GM04503 (cell line): Measurements from ENCODE around the gene TULP4.

Experiments
- DNase-seq: peaks from one replicate; pipeline ENCODE4 v3.0.0-alpha.2; 2012; ENCODE audit warnings: low read depth

TULP4 gene, protein sequence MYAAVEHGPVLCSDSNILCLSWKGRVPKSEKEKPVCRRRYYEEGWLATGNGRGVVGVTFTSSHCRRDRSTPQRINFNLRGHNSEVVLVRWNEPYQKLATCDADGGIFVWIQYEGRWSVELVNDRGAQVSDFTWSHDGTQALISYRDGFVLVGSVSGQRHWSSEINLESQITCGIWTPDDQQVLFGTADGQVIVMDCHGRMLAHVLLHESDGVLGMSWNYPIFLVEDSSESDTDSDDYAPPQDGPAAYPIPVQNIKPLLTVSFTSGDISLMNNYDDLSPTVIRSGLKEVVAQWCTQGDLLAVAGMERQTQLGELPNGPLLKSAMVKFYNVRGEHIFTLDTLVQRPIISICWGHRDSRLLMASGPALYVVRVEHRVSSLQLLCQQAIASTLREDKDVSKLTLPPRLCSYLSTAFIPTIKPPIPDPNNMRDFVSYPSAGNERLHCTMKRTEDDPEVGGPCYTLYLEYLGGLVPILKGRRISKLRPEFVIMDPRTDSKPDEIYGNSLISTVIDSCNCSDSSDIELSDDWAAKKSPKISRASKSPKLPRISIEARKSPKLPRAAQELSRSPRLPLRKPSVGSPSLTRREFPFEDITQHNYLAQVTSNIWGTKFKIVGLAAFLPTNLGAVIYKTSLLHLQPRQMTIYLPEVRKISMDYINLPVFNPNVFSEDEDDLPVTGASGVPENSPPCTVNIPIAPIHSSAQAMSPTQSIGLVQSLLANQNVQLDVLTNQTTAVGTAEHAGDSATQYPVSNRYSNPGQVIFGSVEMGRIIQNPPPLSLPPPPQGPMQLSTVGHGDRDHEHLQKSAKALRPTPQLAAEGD (N-terminal part only)

DNA sequence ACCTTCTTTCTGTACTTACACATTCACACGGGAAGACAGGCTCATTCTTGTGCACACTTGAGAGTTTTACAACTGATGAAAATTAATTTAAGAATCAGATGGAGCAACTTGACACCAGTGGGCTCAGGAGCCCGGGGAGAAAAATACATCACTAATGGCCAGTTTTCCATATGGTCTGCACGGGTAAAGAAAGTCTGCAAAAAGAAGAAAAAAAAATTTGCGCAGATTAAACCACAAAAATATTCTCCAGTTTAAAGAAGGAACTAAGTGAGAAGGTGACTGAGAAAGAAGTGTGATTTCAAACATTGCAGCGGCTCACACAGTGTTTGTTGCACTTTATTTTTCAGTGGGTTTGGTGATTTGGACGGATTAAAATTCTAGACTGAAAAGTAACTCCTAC is at the start of gene TULP4:
TULP4 (plus strand) TSS at position 301 of the 400 bp plus-strand sequence. CDS start 1,552 bp downstream, outside the sequence.
- no peak for DNase-seq

DNA sequence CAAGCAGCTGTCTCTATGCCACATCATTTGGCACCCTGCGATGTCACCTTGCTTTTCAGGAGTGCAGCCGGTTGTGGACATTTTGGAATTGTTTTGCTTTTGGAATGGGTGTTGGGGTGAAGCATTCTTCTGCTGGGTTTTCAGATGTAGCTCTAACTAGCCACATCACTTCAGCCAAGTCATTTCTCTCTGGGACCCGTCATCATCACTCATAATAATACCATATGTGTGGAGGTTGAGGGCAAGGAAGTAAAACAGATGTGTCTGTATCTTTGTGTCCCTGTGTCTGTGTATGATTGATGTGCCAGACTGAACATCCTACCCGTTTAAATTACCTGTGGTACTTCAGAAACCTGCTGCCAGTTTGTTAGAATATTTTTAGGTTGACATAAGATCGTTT is 49.5 kb upstream of the TULP4 start:
- no peak for DNase-seq

DNA sequence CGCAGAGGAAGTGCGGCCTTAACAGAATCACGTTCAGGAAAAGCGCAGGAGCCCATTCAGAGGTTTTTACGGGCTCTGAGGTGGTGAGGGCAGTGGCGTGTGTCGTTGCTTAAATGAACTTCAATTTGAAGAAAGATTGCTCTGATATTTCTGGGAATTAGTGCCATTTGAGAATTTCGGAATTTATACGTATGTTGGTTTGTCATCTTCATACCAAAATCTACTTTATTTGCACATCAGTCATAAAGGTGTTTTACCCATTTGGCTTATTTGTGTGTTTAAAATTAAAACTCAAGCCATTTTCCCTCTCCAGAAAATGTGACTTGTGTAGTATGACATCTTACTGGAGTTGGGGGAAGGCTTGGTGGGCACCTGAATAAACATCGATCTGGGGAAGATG is 48.1 kb upstream of the TULP4 start:
- DNase-seq: no peak

DNA sequence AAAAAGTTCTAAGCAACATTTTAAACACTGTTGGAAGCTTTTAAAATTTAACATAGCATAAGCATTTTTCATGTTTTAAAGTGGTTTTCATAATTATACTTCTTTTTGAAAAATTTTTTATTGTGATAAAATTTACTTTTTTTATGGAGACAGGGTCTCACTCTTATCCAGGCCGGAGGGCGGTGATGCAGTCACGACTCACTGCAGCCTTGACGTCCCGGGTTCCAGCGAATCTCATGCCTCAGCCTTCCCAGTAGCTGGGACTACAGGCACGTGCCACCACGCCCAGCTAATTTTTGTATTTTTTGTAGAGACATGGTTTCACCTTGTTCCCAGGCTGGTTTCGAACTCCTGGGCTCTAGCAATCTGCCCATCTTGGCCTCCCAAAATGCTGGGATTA is 46.1 kb upstream of the TULP4 start:
- no peak for DNase-seq

DNA sequence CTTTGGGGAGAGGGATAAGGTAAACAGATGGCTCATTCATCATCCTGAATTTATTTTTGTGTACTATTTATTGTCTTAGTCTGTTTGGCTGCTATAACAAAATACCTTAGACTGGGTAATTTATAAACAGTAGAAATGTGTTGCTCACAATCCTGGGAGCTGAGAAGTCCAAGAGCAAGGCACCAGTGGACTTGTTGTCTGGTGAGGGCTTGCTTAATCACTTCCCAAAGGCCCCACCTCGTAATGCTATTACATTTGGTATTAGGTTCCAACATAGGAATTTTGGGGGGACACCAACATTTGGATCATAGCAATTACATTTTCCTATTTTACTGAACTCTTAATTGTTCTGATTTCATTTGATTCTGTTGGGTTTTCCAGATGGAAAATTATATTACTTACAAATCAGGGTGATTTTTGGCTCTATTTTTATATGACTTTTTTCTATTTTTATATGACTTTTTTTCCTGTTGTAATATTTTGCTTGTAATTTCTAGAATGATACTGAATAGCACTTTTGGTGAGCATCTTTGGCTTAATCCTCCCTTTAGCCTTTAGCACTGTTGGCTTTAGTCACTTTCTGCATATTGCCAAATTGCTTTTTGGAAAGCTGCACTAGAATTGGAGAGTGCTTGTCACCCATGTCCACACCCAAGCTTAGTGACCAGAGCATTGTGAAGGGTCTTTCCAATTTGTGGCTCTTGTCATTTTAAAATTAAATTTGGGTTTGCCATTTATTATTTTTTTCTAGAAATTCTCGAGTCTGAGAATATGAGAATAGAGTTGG is 43.7 kb upstream of the TULP4 start:
- no peak for DNase-seq

DNA sequence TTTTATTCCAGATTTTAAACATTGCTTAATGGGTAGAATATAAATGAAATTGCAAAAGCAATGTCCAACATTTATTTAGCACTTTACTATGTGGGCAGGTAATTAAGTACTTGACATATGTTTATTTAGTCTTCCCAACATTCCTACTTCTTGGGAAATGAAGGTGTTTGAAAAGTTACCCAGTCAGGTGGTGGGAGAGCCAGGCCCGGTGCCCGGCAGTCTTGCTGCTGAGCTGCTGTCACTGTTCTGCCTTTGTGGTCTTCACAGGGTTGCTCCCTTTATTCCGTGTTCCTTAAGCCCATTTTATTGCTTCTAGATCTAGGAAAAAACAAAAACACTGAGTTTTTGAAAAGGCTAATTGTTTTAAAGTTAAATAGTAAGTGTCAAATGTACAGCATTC is 42.6 kb upstream of the TULP4 start:
- DNase-seq: no peak

DNA sequence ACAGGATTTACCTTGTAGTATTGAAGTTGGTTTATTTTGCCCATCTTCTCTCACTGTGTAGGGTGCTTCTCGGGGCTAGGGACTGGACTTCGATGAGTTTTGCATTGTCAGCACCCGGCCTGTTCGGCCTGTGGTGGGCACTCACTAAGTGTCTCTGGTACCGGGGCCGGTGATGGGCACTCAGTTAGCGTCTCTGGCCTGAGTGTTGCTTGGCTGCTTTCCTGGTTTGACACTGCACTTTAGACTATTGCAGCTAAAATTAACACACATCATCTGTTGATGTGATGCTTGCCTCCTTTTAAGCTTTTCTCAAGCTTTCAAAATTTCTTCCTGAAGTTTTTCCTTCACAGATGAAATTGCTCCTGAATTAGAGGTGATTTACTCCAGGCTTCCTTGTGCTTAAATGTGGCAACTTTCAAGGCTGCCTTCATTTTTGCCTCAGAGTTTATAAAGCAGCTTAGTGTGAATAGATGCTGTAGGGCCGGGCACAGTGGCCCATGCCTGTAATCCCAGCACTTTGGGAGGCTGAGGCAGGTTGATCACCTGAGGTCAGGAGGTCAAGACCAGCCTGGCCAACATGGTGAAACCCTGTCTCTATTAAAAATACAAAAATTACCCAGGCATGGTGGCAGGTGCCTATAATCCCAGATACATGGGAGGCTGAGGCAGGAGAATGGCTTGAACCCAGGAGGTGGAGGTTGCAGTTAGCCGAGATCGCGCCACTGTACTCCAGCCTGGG is 41.7 kb upstream of the TULP4 start:
- DNase-seq: no peak

DNA sequence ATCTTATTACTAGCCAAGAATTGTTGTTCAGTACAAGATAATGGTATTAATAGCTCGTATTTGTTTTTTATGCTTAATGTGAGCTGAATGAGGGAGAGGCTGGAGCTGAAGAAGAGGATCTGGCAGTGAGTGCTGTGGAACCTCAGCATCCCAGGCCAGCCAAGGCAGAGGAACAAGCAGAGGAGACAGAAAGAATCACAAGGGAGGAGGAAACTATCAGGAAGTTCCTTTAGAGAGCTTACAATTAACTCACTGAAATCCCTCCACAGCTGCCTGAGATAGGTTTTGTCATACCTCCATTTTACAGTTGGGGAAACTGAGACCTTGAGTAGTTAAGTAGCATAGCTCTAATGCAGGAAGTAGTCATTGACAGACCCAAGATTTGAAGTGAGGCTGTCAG is 39.9 kb upstream of the TULP4 start:
- DNase-seq: no peak

DNA sequence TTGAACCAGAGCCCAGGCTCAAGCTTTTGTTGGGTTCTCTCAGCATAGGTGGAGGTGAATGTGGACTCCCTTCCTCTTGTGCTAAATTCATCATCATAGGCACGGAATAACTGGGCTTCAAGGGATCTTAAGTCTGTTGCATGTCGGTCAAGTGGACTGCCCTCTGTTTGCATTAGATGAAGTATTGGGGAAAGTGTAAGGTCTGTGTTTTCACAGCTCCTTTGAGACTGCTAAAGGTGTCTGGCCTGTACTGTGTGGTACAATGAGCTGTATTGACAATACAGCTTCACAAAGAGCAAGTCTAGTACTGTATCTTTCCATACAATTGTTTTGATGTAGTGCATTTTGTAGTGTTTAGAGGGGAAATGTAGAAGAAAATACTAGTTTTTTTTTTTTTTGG is 34.3 kb upstream of the TULP4 start:
- no peak for DNase-seq

DNA sequence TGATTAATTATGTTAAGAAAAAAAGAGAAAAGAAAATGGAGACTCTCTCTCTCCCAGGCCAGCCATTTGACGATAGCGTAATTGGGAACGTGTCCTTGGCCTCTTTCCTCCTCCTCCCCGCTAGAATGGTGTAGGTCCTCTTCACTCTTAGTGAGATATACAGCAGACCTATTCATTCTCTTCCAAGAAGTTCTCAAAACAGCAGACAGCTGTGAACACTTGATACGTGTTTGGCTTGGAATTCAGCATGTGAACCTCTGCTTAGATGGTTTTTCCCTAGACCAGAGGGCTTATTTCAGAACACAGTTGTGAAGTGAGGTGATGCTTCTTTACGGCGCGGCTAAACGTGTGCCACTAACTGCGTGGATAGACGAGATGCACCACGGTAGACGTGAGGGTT is 32.6 kb upstream of the TULP4 start:
- no peak for DNase-seq

DNA sequence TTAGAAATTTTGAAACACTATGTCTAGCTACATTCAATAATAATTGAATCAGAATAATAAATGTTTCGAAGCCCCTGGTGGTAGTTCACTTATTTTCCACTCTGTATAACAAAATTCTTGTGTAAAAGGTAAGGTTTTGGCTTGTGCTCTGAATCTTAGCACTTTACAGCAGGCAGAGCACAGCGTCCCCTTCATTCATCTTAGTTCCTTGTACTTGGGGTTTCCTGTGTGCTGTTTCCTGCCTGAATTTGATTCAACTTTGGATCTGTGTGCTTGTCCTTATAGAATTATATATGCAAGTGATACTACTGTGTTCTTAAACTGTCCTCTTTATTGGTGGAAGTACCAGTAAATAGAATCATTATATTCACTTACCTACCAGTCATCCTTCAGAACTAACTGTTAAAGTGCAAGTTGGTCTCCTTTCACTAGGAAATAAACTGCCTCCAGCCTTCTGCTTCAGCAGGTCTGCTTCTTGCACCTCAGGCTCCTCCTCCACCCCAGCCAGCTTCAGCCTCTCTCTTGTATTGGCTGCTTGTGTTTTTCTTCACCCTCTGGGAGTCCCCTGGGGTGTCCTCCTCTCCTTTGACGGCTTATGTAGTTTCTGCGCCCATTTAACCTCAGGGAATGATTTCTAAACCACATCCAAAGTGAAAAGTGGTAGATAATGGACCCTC is 28.8 kb upstream of the TULP4 start:
- DNase-seq: no peak

DNA sequence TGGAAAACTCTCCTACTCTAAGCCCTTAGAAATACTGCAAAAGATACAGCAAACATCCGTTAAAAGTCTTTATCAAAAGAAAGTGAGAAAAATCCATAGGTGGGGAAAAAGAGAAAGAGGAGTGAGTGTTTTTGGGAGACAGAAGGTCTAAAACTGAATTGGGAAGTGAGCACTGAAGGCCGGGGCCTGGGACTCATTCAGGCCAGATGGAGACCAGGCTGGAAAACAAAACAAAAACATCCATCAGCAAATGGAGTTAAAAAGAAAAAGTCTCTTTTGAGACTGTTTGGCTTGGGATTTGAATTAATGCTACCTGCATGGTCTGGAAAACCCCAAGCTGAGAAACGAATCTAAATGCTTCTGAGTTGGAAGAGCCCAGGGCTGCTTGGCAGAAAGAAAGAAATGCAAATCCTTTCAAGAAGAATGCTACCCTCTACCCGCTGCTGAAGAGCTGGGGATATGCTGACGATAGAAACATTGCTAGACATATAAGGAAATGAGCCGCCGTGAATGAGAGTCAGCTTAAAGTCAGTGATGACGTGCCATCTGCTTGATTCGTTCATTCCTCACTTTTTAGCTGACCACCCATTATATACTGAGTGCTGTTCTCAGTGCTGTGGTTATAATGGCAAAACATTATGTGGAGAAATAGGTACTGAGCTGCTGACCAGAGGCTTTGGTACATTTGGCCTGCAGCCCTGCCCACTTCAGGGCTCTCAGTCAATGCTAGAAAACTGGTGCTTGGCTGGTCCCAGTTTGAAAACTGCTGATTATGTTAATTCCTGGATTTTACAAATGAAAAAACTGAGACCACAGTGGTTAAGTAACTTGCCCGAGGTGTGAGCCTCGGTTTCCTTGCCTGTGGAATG is 28.0 kb upstream of the TULP4 start:
- DNase-seq: peak; percentile 66

DNA sequence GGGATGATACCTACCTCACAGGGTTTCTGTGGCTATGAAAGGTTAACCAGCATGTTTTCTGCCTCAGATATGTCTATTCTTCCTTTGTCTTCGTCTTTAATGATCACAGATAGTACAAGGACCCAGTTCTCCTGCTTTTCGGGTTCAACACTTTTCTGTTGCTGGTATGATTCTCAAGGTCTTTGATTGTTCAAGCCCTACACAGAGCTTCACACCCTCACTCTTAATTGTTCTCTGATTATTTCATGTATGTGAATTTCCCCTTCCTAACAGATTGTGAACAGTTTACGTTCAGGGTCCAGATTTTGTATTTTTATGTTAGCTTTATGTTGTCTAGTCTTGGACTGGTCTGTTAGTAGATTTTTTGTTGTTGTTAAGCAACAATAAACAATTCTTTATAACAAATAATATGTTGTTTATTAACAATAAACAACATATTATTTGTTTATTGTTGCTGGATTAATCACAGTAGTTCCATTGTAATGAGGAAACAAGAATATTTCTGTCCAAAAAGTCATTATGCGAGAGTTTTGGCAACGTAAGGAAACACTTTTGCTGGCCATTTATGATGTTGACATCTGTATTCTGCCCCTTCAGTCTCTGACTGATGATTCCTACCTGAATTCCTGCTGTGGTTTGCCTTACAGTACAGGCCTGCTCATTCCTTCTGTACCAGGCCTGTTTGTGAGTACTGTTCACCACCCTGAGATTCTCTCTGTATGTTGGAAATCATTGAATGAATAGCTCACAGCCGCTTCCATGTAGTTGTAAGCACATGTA is 27.2 kb upstream of the TULP4 start:
- DNase-seq: no peak

DNA sequence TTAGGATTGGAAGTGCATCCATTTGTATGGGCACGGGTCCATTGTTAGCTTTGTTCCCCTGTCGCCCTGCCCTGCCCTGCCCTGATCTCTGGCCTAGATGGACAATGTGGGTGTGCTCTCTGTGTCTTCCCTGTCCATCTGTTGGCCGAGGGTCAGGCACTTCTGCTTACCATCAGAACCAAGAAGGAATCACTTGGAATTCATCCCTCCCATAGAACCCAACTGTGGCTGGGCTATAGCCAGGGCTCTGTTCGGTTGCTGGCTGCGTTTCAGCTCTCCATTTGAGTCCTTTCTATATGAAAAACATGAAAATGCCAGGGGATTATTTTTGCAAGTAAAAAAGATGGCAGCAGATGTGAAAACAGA is 26.6 kb upstream of the TULP4 start:
- DNase-seq: no peak

DNA sequence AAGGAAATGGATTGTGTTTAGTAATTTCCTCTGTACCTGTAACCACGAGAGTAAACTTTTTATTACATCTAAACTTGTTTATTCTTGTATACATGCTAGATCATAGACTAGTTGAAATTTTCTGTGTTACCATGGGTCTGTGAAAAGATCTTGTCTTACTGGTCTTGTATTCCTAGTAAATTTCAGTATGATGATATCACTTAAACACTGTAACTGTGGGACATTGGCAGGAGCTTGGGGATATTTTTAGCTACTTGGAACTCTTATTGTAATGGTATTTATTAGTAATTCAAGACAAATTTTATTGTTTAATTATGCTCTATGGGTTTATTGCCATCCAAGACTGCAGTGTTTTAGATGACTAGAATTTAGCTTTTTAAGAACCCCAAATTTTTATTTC is 25.9 kb upstream of the TULP4 start:
- DNase-seq: peak; percentile 62

DNA sequence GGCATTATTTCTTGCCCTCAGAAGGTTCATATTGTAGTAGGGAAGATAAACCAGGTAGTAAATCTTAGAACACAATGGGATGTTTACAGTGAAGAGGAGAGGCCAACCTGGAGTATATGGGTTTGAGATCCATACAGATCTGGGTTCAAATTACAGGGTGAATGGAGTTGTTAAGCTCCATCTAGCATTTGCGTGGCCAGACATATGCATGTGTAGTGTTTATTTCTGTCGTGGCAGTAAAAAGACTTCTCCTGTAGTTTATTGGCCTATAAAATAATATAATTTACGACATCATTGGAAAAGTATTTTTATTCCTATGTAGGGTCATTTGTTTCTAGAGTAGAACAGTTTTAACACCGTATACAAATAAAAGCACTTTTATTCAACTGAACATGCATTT is 25.2 kb upstream of the TULP4 start:
- DNase-seq: no peak

DNA sequence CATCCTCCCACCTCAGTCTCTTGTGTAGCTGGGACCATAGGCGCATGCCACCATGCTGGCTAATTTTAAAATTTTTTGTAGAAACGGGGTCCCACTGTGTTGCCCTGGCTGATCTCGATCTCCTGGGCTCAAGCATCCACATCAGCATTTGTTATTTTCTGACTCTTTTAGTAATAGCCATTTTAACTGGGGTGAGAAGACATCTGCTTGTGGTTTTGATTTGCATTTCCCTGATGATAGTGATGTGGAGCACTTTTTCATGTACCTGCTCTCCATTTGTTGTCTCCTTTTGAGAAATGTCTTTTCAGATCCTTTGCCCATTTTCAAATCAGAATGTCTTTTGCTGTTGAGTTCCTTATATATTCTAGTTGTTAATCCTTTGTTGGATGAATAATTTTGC is 22.2 kb upstream of the TULP4 start:
- DNase-seq: no peak

DNA sequence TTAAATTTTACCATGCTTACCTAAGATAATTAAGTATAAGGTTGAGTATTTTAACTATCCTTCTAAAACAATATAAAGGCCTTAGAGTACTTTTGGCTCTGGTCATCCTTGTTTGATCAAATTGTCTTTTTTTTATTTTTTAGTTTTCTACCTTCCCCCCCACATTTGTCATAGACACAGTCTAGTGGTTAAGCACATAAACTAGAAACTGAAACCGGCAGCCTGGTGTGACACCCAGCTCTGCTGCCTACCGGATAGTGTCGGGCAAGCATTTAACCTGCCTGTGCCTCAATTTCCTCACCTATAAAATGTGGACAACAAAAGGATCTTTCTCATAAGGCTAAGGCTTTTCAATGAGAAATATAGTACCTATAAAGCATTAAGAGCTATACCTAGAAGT is 21.6 kb upstream of the TULP4 start:
- DNase-seq: no peak

DNA sequence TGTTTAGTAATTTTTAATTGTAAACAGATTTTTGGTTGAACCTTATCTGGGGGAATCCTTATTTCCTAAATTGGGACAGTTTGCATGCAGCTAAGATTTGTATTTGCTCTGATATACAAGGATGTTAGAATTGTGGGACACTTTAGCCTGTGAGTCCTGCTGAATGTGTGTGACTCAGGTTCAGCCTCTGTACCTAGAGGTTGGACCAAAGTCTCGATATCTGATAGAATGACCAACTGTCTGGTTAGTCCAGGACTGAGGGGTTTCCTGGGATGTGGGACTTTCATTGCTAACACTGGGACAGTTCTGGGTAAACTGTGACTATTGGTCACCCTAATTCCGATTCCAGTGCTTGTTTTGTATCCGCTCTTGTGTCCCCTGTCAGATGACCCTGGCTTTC is 20.2 kb upstream of the TULP4 start:
- no peak for DNase-seq

DNA sequence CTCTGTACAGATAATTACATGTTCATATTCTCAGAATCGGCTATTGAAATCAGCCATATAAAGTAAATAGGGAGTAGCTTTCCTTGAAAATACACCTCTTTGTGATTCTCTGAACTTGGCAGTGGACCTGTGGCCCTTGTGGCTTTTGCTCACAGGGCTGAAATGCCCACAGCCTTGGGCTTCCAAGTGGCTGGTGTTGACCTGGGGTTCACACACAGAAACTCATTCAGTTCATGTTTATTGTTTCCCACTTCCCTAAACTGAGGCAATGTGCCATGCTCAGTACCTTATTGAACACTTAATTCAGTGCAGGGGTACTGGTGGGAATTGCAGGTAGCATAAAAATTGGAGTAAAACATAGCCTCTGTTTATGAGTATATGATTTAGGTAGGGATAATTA is 19.1 kb upstream of the TULP4 start:
- DNase-seq: no peak
